T-cell (primary cell): ENCODE results near the gene NDUFB2. TPM values are rescaled to one million over a fixed set of nuclear protein-coding genes. Genes with fewer than 3 reads are reported as not detected.
A peak's percentile ranks its signal among the peaks of the same experiment; 100 is the strongest.
"Not testable (repeated sequence)": the region's sequence is repeated elsewhere in the genome, so short reads cannot be mapped to it uniquely, and the experiment has no call there.

ENCODE experiments used
- ATAC-seq, 4 experiments: fragments of 200-7000 bp in 3 of 4; fragments of 150-1000 bp in 1 of 4; cut with Tn5 transposase; replicated peaks in 1 of 4; 1 replicate in 3 of 4; 2 replicates in 1 of 4; pipeline ENCODE4 v1.10.0; 2021; ENCODE audit warnings: moderate library complexity in 3 of 4, mild to moderate bottlenecking in 2 of 4, moderate number of reproducible peaks in 1 of 4
- CTCF ChIA-PET, 2 donors: fragments of 300-600 bp; sonication (Branson Sonifier 250); formaldehyde crosslinking; loops; one replicate each; lab custom pipeline; 2022; ENCODE audit warnings: antibody characterized with exemption in 2 of 2; lab: Charles Lee
- POLR2A ChIA-PET, 2 donors: fragments of 300-600 bp; sonication (Branson Sonifier 250); formaldehyde crosslinking; loops; one replicate each; lab custom pipeline; 2022; ENCODE audit warnings: antibody characterized with exemption in 2 of 2; lab: Charles Lee
- DNase-seq, 35 experiments: peaks; one replicate each; pipeline versions ENCODE4 v3.0.0 to v3.0.0-alpha.2; 2013 to 2023
- H3K27ac ChIP-seq: one replicate; pipeline ENCODE4 v1.5.1; 2013; ENCODE audit warnings: low read length
- H3K27me3 ChIP-seq, 2 experiments: replicated peaks in 1 of 2; 1 replicate in 1 of 2; 2 replicates in 1 of 2; pipeline versions ENCODE4 v1.6.1 to v1.7.0; 2013; ENCODE audit warnings: low read length in 1 of 2, mixed read lengths in 1 of 2; ENCODE audit not compliant: control insufficient read depth in 2 of 2, insufficient read depth in 2 of 2; ENCODE audit errors: extremely low read depth in 1 of 2
- H3K36me3 ChIP-seq, 2 donors: 1 replicate in 1 of 2; 2 replicates in 1 of 2; pipeline versions ENCODE4 v1.6.1 to v1.7.0; 2013; ENCODE audit warnings: low read length in 1 of 2; ENCODE audit not compliant: control insufficient read depth in 2 of 2, insufficient read depth in 1 of 2; ENCODE audit errors: extremely low read depth in 1 of 2
- H3K4me1 ChIP-seq, 2 experiments: 1 replicate in 1 of 2; 2 replicates in 1 of 2; pipeline versions ENCODE4 v1.6.1 to v1.7.0; 2013; ENCODE audit warnings: low read length in 2 of 2, mixed read lengths in 1 of 2; ENCODE audit not compliant: insufficient read depth in 2 of 2, control insufficient read depth in 1 of 2; ENCODE audit errors: extremely low read depth in 1 of 2
- H3K4me3 ChIP-seq, 2 donors: 1 replicate in 1 of 2; 2 replicates in 1 of 2; pipeline versions ENCODE4 v1.5.1 to v1.7.0; 2013; ENCODE audit warnings: mild to moderate bottlenecking in 2 of 2, low read length in 1 of 2, moderate library complexity in 1 of 2; ENCODE audit not compliant: control insufficient read depth in 1 of 2; ENCODE audit errors: extremely low read depth in 1 of 2
- H3K9me3 ChIP-seq: 2 replicates; pipeline ENCODE4 v1.7.0; 2013
- H3K27ac Mint-ChIP-seq, 2 donors: one replicate each; pipeline ENCODE4 v1.8.0; 2020 to 2021; ENCODE audit warnings: mild to moderate bottlenecking in 2 of 2, mixed read lengths in 2 of 2
- H3K27me3 Mint-ChIP-seq, 2 donors: one replicate each; pipeline ENCODE4 v1.8.0; 2021 to 2022; ENCODE audit warnings: mixed read lengths in 2 of 2
- H3K36me3 Mint-ChIP-seq: one replicate; pipeline ENCODE4 v1.8.0; 2021; ENCODE audit warnings: mixed read lengths
- H3K4me1 Mint-ChIP-seq, 3 donors: one replicate each; pipeline ENCODE4 v1.8.0; 2020 to 2022; ENCODE audit warnings: mixed read lengths in 3 of 3, mild to moderate bottlenecking in 1 of 3
- H3K4me3 Mint-ChIP-seq, 3 donors: one replicate each; pipeline ENCODE4 v1.8.0; 2020 to 2022; ENCODE audit warnings: mild to moderate bottlenecking in 3 of 3, mixed read lengths in 3 of 3, moderate library complexity in 3 of 3
- H3K9me3 Mint-ChIP-seq, 3 donors: one replicate each; pipeline ENCODE4 v1.8.0; 2020 to 2022; ENCODE audit warnings: mixed read lengths in 3 of 3
- WGBS: methylation state at CpG from one replicate; pipeline ENCODE4 v1.1.5; 2013; ENCODE audit warnings: missing lambda C conversion rate; ENCODE audit not compliant: insufficient coverage; 5-methylcytosine and 5-hydroxymethylcytosine counted together
- total RNA-seq, 35 experiments: library from RNA in 6 of 35; stranded (reverse) in 6 of 35; fragments of 120-200 nt in 1 of 35; gene quantifications; one replicate each; pipeline versions ENCODE4 v1.2.1 to v1.2.4 and lab custom pipeline; 2013 to 2026

Gene NDUFB2
- total RNA-seq, 5 donors from 2014 or later (not counting 1 experiment from before 2014, with no cell fraction given) = 97.2 to 110 (median 103) TPM

GRCh38 chr7:140673774-140674155, 22.7 kb upstream of the NDUFB2 start:
- WGBS = 34% methylated on average over 16 of the region's 18 CpGs
- peak overlapping the region; percentile 83 to 89 (median 86) for H3K4me3 Mint-ChIP-seq
- no peak for DNase-seq
- peak overlapping the region; percentile 89 to 95 for H3K27ac Mint-ChIP-seq
- H3K36me3 Mint-ChIP-seq = peaks cover 25% of the 10 kb centered on the region
- H3K36me3 ChIP-seq = peaks cover 7 to 13% of the 10 kb centered on the region in 2 donors
- H3K9me3 Mint-ChIP-seq = no peaks in the 10 kb centered on the region
- peaks cover 3 to 22% of the 10 kb centered on the region in 2 experiments for H3K4me1 ChIP-seq
- H3K9me3 ChIP-seq = no peaks in the 10 kb centered on the region
- peaks cover 31 to 49% (median 38%) of the 10 kb centered on the region in 3 donors for H3K4me1 Mint-ChIP-seq
- ChIA-PET POLR2A (no interaction called here), CTCF (interaction anchor here (1.0 kb wide), 2 partner anchors 50 to 138 kb away, joined by 3 to 4 read pairs; no protein-coding TSS in a partner anchor)
- ATAC-seq = no peak
- peak overlapping the region; percentile 69 for H3K27ac ChIP-seq
- peak overlapping the region; percentile 53 to 64 for H3K4me3 ChIP-seq
- peaks cover 0 to 2% of the 10 kb centered on the region in 2 experiments for H3K27me3 ChIP-seq
- no peaks in the 10 kb centered on the region for H3K27me3 Mint-ChIP-seq

DNA sequence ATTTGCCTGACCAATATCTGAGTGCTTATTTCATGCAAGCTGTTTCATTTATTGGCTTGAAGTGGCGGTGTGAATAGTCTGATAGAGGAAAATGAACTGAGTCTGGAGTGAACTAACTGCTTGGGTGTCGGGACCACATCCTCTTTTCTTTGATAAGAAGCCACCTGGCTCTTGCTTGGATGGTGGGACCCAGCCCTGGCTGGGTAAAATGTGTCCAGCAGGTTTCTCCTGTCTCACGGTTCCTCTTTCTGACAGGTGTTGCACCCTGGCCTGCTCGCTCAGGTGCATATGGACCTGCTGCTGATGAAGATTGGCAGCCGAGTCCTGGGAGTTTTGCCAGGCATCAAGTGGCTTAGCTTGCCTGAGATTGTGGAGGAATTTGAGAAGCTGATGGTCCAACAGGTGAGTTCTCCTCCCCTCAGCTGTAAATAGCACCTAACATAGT, 22.1 kb upstream of the NDUFB2 start:
- WGBS = 94% methylated on average over 4 of the region's 5 CpGs
- Mint-ChIP-seq H3K4me1 (peaks cover 31 to 49% (median 38%) of the 10 kb centered on the region in 3 donors), H3K27ac (peak overlapping the region; percentile 69 to 80), H3K9me3 (no peaks in the 10 kb centered on the region), H3K36me3 (peaks cover 31% of the 10 kb centered on the region), H3K4me3 (peak overlapping the region; percentile 83 to 89 (median 86)), H3K27me3 (no peaks in the 10 kb centered on the region)
- Histone ChIP-seq H3K9me3 (no peaks in the 10 kb centered on the region), H3K4me3 (no peak overlapping the region), H3K4me1 (peaks cover 3 to 22% of the 10 kb centered on the region in 2 experiments), H3K27ac (no peak overlapping the region), H3K36me3 (peaks cover 7 to 17% of the 10 kb centered on the region in 2 donors), H3K27me3 (peaks cover 0 to 2% of the 10 kb centered on the region in 2 experiments)
- no peak for DNase-seq
- POLR2A ChIA-PET = interaction anchor here in 1 of 2 donors (0.6 kb wide), 1 partner anchor 65 kb away, joined by 3 read pairs; no protein-coding TSS in a partner anchor
- no peak for ATAC-seq
- CTCF ChIA-PET = interaction anchor here (0.6 to 1.0 kb wide), 4 partner anchors 49 to 197 kb away, joined by 3 to 4 read pairs (median 3); no protein-coding TSS in a partner anchor

DNA sequence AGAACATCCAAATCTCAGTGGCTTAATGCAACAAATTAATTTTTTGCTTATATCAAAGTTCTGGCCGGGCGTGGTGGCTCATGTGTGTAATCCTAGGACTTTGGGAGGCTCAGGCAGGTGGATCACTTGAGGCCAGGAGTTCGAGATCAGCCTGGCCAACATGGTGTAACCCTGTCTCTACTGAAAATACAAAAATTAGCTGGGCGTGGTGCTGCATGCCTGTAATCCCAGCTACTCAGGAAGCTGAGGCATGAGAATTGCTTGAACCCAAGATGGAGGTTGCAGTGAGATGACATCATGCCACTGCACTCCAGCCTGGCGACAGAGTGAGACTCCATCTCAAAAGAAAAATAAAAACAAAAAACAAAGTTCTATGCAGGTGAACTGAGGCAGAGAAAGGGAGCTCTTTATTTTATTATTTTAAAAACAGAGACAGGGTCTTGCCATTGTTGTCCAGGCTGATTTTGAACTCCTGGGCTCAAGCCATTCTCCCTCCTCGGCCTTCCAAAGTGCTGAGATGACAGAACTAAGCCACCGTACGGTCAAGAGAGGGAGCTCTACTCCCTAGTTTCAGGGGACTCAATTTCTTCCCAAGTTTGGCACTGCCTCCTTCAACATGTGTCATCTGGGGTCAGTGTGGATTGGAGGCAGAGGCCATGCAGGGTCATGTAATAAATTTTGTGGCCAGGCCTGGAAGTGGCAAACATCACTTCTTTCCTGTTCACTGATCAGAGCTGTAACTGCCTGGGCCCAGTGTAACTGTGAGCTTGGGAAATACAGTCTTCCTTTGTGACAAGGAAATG, 21.4 kb upstream of the NDUFB2 start:
- H3K27ac Mint-ChIP-seq = peak overlapping the region; percentile 25 to 68
- CTCF ChIA-PET = interaction anchor here (0.7 kb wide), 2 partner anchors 85 to 197 kb away, joined by 3 read pairs; no protein-coding TSS in a partner anchor
- no peak for ATAC-seq
- no peak for DNase-seq
- peak overlapping the region; percentile 63 to 89 (median 83) for H3K4me3 Mint-ChIP-seq
- peaks cover 35% of the 10 kb centered on the region for H3K36me3 Mint-ChIP-seq
- peaks cover 31 to 49% (median 38%) of the 10 kb centered on the region in 3 donors for H3K4me1 Mint-ChIP-seq
- no peaks in the 10 kb centered on the region for H3K9me3 Mint-ChIP-seq
- Histone ChIP-seq H3K4me3 (no peak overlapping the region), H3K27me3 (peaks cover 0 to 2% of the 10 kb centered on the region in 2 experiments), H3K36me3 (peaks cover 8 to 18% of the 10 kb centered on the region in 2 donors), H3K9me3 (no peaks in the 10 kb centered on the region), H3K4me1 (peaks cover 3 to 22% of the 10 kb centered on the region in 2 experiments), H3K27ac (no peak overlapping the region)
- H3K27me3 Mint-ChIP-seq = no peaks in the 10 kb centered on the region
- 95% methylated on average over 5 of the region's 8 CpGs for WGBS
- POLR2A ChIA-PET = interaction anchor here (0.5 to 0.6 kb wide), 2 partner anchors 21 to 64 kb away, joined by 3 to 9 read pairs; no protein-coding TSS in a partner anchor

- H3K27ac Mint-ChIP-seq = peak overlapping the region in 1 of 2 donors; percentile 68
- DNase-seq (no peak), ATAC-seq (no peak)
- Histone ChIP-seq H3K4me1 (peaks cover 3 to 22% of the 10 kb centered on the region in 2 experiments), H3K27ac (no peak overlapping the region), H3K27me3 (no peaks in the 10 kb centered on the region), H3K36me3 (peaks cover 13 to 21% of the 10 kb centered on the region in 2 donors), H3K9me3 (no peaks in the 10 kb centered on the region), H3K4me3 (no peak overlapping the region)
- peaks cover 41% of the 10 kb centered on the region for H3K36me3 Mint-ChIP-seq
- peaks cover 31 to 49% (median 38%) of the 10 kb centered on the region in 3 donors for H3K4me1 Mint-ChIP-seq
- ChIA-PET CTCF (interaction anchor here in 1 of 2 donors (0.7 kb wide), 1 partner anchor 198 kb away, joined by 3 read pairs; no protein-coding TSS in a partner anchor), POLR2A (no interaction called here)
- no peaks in the 10 kb centered on the region for H3K9me3 Mint-ChIP-seq
- 80% methylated on average over 1 of the region's 4 CpGs for WGBS
- peak overlapping the region in 1 of 3 donors; percentile 35 for H3K4me3 Mint-ChIP-seq
- no peaks in the 10 kb centered on the region for H3K27me3 Mint-ChIP-seq
These were observed 20.8 kb upstream of the NDUFB2 start for GRCh38 chr7:140675726-140676125.

- ATAC-seq (no peak), DNase-seq (no peak)
- H3K4me1 ChIP-seq = peaks cover 3 to 22% of the 10 kb centered on the region in 2 experiments
- 100% methylated on average over 1 of the region's 3 CpGs for WGBS
- peaks cover 45% of the 10 kb centered on the region for H3K36me3 Mint-ChIP-seq
- no peaks in the 10 kb centered on the region for H3K9me3 ChIP-seq
- H3K27me3 Mint-ChIP-seq = no peaks in the 10 kb centered on the region
- no peak overlapping the region for H3K27ac ChIP-seq
- no peak overlapping the region for H3K27ac Mint-ChIP-seq
- H3K27me3 ChIP-seq = no peaks in the 10 kb centered on the region
- no peak overlapping the region for H3K4me3 Mint-ChIP-seq
- H3K4me3 ChIP-seq = no peak overlapping the region
- H3K9me3 Mint-ChIP-seq = no peaks in the 10 kb centered on the region
- peaks cover 15 to 26% of the 10 kb centered on the region in 2 donors for H3K36me3 ChIP-seq
- H3K4me1 Mint-ChIP-seq = peaks cover 31 to 49% (median 38%) of the 10 kb centered on the region in 3 donors
- ChIA-PET CTCF (no interaction called here), POLR2A (no interaction called here)
These were observed 20.2 kb upstream of the NDUFB2 start for GRCh38 chr7:140676306-140676705.

DNA sequence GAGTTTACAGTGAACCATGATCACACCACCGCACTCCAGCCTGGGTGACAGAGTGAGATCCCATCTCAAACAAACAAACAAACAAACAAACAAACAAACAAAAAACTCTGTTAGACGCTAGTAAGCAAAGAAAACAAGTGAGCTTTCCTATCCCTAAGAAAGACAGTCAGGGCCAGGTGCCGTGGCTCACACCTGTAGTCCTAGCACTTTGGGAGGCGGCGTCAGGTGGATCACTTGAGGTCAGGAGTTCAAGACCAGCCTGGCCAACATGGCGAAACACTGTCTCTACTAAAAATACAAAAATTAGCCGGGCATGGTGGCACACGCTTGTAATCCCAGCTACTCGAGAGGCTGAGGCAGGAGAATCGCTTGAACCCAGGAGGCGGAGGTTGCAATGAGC, 19.6 kb upstream of the NDUFB2 start:
- H3K27me3 ChIP-seq, H3K27ac ChIP-seq, CTCF ChIA-PET, H3K9me3 ChIP-seq, H3K9me3 Mint-ChIP-seq, ATAC-seq, H3K27ac Mint-ChIP-seq, H3K4me3 Mint-ChIP-seq, DNase-seq, H3K4me3 ChIP-seq, H3K27me3 Mint-ChIP-seq: not testable (repeated sequence)
- POLR2A ChIA-PET = interaction anchor here in 1 of 2 donors (0.7 kb wide), 1 partner anchor 194 kb away, joined by 4 read pairs; no protein-coding TSS in a partner anchor
- WGBS = 100% methylated on average over 8 of the region's 11 CpGs
- Mint-ChIP-seq H3K4me1 (peaks cover 31 to 48% (median 38%) of the 10 kb centered on the region in 3 donors), H3K36me3 (peaks cover 49% of the 10 kb centered on the region)
- H3K36me3 ChIP-seq = peaks cover 21 to 32% of the 10 kb centered on the region in 2 donors
- peaks cover 3 to 22% of the 10 kb centered on the region in 2 experiments for H3K4me1 ChIP-seq
